GM10847 (cell line): ENCODE measurements around the gene PARD6G.

Experiments used
- POLR2A ChIP-seq: IDR thresholded peaks from 2 replicates; pipeline ENCODE4 v1.6.1; 2011; ENCODE audit not compliant: insufficient read length; ENCODE audit errors: extremely low read depth

Gene PARD6G

GRCh38 chr18:80247393-80247841, at the start of gene PARD6G:
PARD6G (minus strand) TSS chr18:80247514; CDS start chr18:80247348, 166 bp downstream.
- TF ChIP-seq POLR2A = no peak

- no peak for TF ChIP-seq POLR2A
Observed at GRCh38 chr18:80259610-80260009, 12.3 kb upstream of the PARD6G start.

GRCh38 chr18:80258640-80259039, 11.3 kb upstream of the PARD6G start:
- no peak for TF ChIP-seq POLR2A

- TF ChIP-seq POLR2A = no peak
Observed at GRCh38 chr18:80254971-80255500, 7.7 kb upstream of the PARD6G start.

GRCh38 chr18:80253871-80254492, 6.7 kb upstream of the PARD6G start:
- no peak for TF ChIP-seq POLR2A

- no peak for TF ChIP-seq POLR2A
Observed at GRCh38 chr18:80253236-80253635, 5.9 kb upstream of the PARD6G start.

- no peak for TF ChIP-seq POLR2A
Observed at GRCh38 chr18:80252136-80252535, 4.8 kb upstream of the PARD6G start.

- TF ChIP-seq POLR2A = no peak
Observed at GRCh38 chr18:80251700-80252099, 4.4 kb upstream of the PARD6G start.

GRCh38 chr18:80250740-80251364, 3.5 kb upstream of the PARD6G start:
- no peak for TF ChIP-seq POLR2A

GRCh38 chr18:80249217-80250093, 2.1 kb upstream of the PARD6G start:
- no peak for TF ChIP-seq POLR2A

GRCh38 chr18:80246445-80247392, 595 bp downstream of the PARD6G start:
- no peak for TF ChIP-seq POLR2A

GRCh38 chr18:80245781-80246444, 1.4 kb downstream of the PARD6G start:
- no peak for TF ChIP-seq POLR2A

- TF ChIP-seq POLR2A = no peak
Observed at GRCh38 chr18:80244956-80245730, 2.2 kb downstream of the PARD6G start.
